HG03460 (cell line): ENCODE data around the gene MRPL12.

ENCODE experiments used
- ATAC-seq: cut with Tn5 transposase; IDR thresholded peaks from one replicate; pipeline ENCODE4 v1.9.1; 2021; ENCODE audit not compliant: unreplicated experiment

MRPL12 gene

GRCh38 chr17:81715107-81715871 is 12.1 kb downstream of the MRPL12 start:
- no peak for ATAC-seq

- ATAC-seq = no peak
These were observed 12.9 kb downstream of the MRPL12 start for GRCh38 chr17:81715872-81716673.

- ATAC-seq = no peak
These were observed 13.5 kb downstream of the MRPL12 start for GRCh38 chr17:81716674-81716996.

GRCh38 chr17:81717049-81717765 is 14.0 kb downstream of the MRPL12 start:
- no peak for ATAC-seq

- ATAC-seq = no peak
These were observed 14.6 kb downstream of the MRPL12 start for GRCh38 chr17:81717766-81718089.

GRCh38 chr17:81719410-81720266 is 16.5 kb downstream of the MRPL12 start:
- ATAC-seq = no peak

GRCh38 chr17:81720267-81721071 is 17.3 kb downstream of the MRPL12 start:
- ATAC-seq = no peak

GRCh38 chr17:81722184-81723120 is 19.3 kb downstream of the MRPL12 start:
- no peak for ATAC-seq

- ATAC-seq = no peak
These were observed 20.6 kb downstream of the MRPL12 start for GRCh38 chr17:81723651-81724209.

- no peak for ATAC-seq
These were observed 22.3 kb downstream of the MRPL12 start for GRCh38 chr17:81725439-81725838.

GRCh38 chr17:81726004-81726403 is 22.8 kb downstream of the MRPL12 start:
- no peak for ATAC-seq

GRCh38 chr17:81727324-81728031 is 24.3 kb downstream of the MRPL12 start:
- ATAC-seq = no peak

- no peak for ATAC-seq
These were observed 30.6 kb downstream of the MRPL12 start for GRCh38 chr17:81733507-81734404.

- ATAC-seq = no peak
These were observed 31.5 kb downstream of the MRPL12 start for GRCh38 chr17:81734405-81735263.

GRCh38 chr17:81735264-81736102 is 32.3 kb downstream of the MRPL12 start:
- ATAC-seq = no peak
